IMR-90 (cell line): ENCODE results near the gene TERC. TPM values are rescaled to one million over a fixed set of nuclear protein-coding genes. Genes with fewer than 3 reads are reported as not detected.

Experiments
- ATAC-seq: fragments of 200-7000 bp; cut with Tn5 transposase; 2 replicates; pipeline ENCODE4 v1.9.1; 2020; ENCODE audit warnings: low read depth, mild to moderate bottlenecking, moderate library complexity
- BruUV-seq: library from RNA; stranded (reverse); fragments of 400-500 nt; replicated peaks from 2 replicates; lab custom pipeline; 2021; lab: Mats Ljungman, UMichigan
- CTCF ChIA-PET: fragments of 300-600 bp; formaldehyde crosslinking; extraction: SDS; loops from one replicate; lab custom pipeline; 2021; ENCODE audit warnings: antibody characterized with exemption; lab: Yijun Ruan, JAX
- POLR2A ChIA-PET: fragments of 300-600 bp; sonication (Branson Sonifier 250); formaldehyde crosslinking; loops from one replicate; lab custom pipeline; 2022; ENCODE audit warnings: antibody characterized with exemption; ENCODE audit not compliant: unreplicated experiment; lab: Charles Lee
- DNase-seq: peaks from one replicate; pipeline ENCODE4 v3.0.0; 2013
- H2AFZ ChIP-seq: replicated peaks from 2 replicates; pipeline ENCODE3; 2013; ENCODE audit warnings: low read length, mild to moderate bottlenecking; ENCODE audit not compliant: poor library complexity
- H2AK5ac ChIP-seq: 2 replicates; pipeline ENCODE4 v1.6.1; 2013; ENCODE audit warnings: low read depth, low read length, inconsistent platforms
- H2AK9ac ChIP-seq: replicated peaks from 2 replicates; pipeline ENCODE3; 2013; ENCODE audit warnings: mild to moderate bottlenecking, low read depth, low read length, moderate library complexity; ENCODE audit not compliant: poor library complexity
- H2BK120ac ChIP-seq: 2 replicates; pipeline ENCODE4 v1.6.1; 2013; ENCODE audit warnings: low read depth, low read length, inconsistent platforms
- H2BK15ac ChIP-seq: 3 replicates; pipeline ENCODE4 v1.6.1; 2013; ENCODE audit warnings: low read depth, low read length, inconsistent platforms
- H2BK20ac ChIP-seq: 2 replicates; pipeline ENCODE4 v1.6.1; 2013; ENCODE audit warnings: low read depth, mild to moderate bottlenecking, inconsistent platforms, low read length, moderate library complexity
- H2BK5ac ChIP-seq: 2 replicates; pipeline ENCODE4 v1.6.1; 2013; ENCODE audit warnings: mild to moderate bottlenecking, low read depth, low read length, inconsistent platforms; ENCODE audit not compliant: poor library complexity, severe bottlenecking
- H3K14ac ChIP-seq: replicated peaks from 2 replicates; pipeline ENCODE4 v1.6.1; 2013; ENCODE audit warnings: low read depth, low read length, inconsistent platforms
- H3K18ac ChIP-seq: 2 replicates; pipeline ENCODE4 v1.6.1; 2013; ENCODE audit warnings: low read depth, low read length, control low read depth
- H3K23ac ChIP-seq: 2 replicates; pipeline ENCODE4 v1.6.1; 2013; ENCODE audit warnings: low read depth, low read length, inconsistent platforms
- H3K27ac ChIP-seq: 2 replicates; pipeline ENCODE4 v1.5.1; 2013; ENCODE audit warnings: mild to moderate bottlenecking, control low read depth, low read length; ENCODE audit not compliant: insufficient read depth
- H3K27me3 ChIP-seq: 2 replicates; pipeline ENCODE4 v1.6.1; 2013; ENCODE audit warnings: low read length; ENCODE audit not compliant: control insufficient read depth, insufficient read depth
- H3K36me3 ChIP-seq: 2 replicates; pipeline ENCODE4 v1.6.1; 2013; ENCODE audit warnings: low read length, mixed read lengths; ENCODE audit not compliant: control insufficient read depth, insufficient read depth
- H3K4ac ChIP-seq: 2 replicates; pipeline ENCODE4 v1.6.1; 2013; ENCODE audit warnings: low read depth, low read length, inconsistent platforms
- H3K4me1 ChIP-seq: 2 replicates; pipeline ENCODE4 v1.6.1; 2013; ENCODE audit warnings: low read length, mixed read lengths; ENCODE audit not compliant: control insufficient read depth, insufficient read depth
- H3K4me2 ChIP-seq: 2 replicates; pipeline ENCODE4 v1.6.1; 2013; ENCODE audit warnings: low read depth, mild to moderate bottlenecking, control low read depth, low read length, moderate library complexity
- H3K4me3 ChIP-seq: 2 replicates; pipeline ENCODE4 v1.5.1; 2013; ENCODE audit warnings: low read depth, mild to moderate bottlenecking, control low read depth, low read length, moderate library complexity; ENCODE audit not compliant: insufficient read depth
- H3K56ac ChIP-seq: 2 replicates; pipeline ENCODE4 v1.6.1; 2013; ENCODE audit warnings: low read length, inconsistent platforms; ENCODE audit not compliant: insufficient read depth; ENCODE audit errors: extremely low read depth
- H3K79me1 ChIP-seq, 2 experiments: 2 replicates each; pipeline ENCODE4 v1.6.1; 2013; ENCODE audit warnings: low read length in 2 of 2, inconsistent platforms in 1 of 2, low read depth in 1 of 2
- H3K9ac ChIP-seq: 2 replicates; pipeline ENCODE4 v1.6.1; 2013; ENCODE audit warnings: low read depth, low read length, control low read depth
- H3K9me1 ChIP-seq: 2 replicates; pipeline ENCODE4 v1.6.1; 2013; ENCODE audit warnings: low read length, inconsistent platforms; ENCODE audit not compliant: insufficient read depth
- H3K9me3 ChIP-seq: 2 replicates; pipeline ENCODE4 v1.6.1; 2013; ENCODE audit warnings: low read length; ENCODE audit not compliant: control insufficient read depth, insufficient read depth
- H4K20me1 ChIP-seq: 2 replicates; pipeline ENCODE4 v1.6.1; 2013; ENCODE audit warnings: low read length, inconsistent platforms; ENCODE audit not compliant: insufficient read depth
- H4K5ac ChIP-seq: 2 replicates; pipeline ENCODE4 v1.6.1; 2013; ENCODE audit warnings: mild to moderate bottlenecking, low read depth, low read length, control low read depth
- H4K8ac ChIP-seq, 2 experiments: 2 replicates each; pipeline ENCODE4 v1.6.1; 2013; ENCODE audit warnings: low read depth in 2 of 2, low read length in 2 of 2, control low read depth in 1 of 2, inconsistent platforms in 1 of 2
- H4K91ac ChIP-seq: 2 replicates; pipeline ENCODE4 v1.6.1; 2013; ENCODE audit warnings: low read depth, low read length, inconsistent platforms; ENCODE audit not compliant: insufficient read depth
- CEBPB ChIP-seq: IDR thresholded peaks from 2 replicates; pipeline ENCODE4 v1.6.1; 2012; ENCODE audit warnings: low read depth, low read length, improper control_type of control experiment
- CHD1 ChIP-seq: IDR thresholded peaks from 2 replicates; pipeline ENCODE4 v1.6.1; 2012; ENCODE audit warnings: low read depth, low read length, improper control_type of control experiment
- FOS ChIP-seq: fragments of 150-350 bp; IDR thresholded peaks from 2 replicates; pipeline ENCODE4 v1.6.1; 2016; ENCODE audit warnings: low read depth, low read length
- MXI1 ChIP-seq: IDR thresholded peaks from 2 replicates; pipeline ENCODE4 v1.6.1; 2012; ENCODE audit warnings: low read depth, mild to moderate bottlenecking, low read length, moderate library complexity, borderline replicate concordance
- POLR2A ChIP-seq: IDR thresholded peaks from 2 replicates; pipeline ENCODE4 v1.6.1; 2012; ENCODE audit warnings: mild to moderate bottlenecking, low read depth, low read length
- RAD21 ChIP-seq: IDR thresholded peaks from 2 replicates; pipeline ENCODE4 v1.6.1; 2012; ENCODE audit warnings: low read length, improper control_type of control experiment
- RFX5 ChIP-seq: IDR thresholded peaks from 2 replicates; pipeline ENCODE4 v1.8.0; 2012; ENCODE audit warnings: low read depth, mild to moderate bottlenecking, low read length, moderate library complexity
- WGBS, 2 experiments: methylation state at CpG; one replicate each; pipeline versions ENCODE4 v1.1.5 to v1.1.7; 2013; ENCODE audit warnings: missing lambda C conversion rate in 2 of 2; ENCODE audit not compliant: insufficient read length in 1 of 2; ENCODE audit errors: extremely low coverage in 2 of 2; 5-methylcytosine and 5-hydroxymethylcytosine counted together
- dilution Hi-C: fragments of 300-500 bp; cut with HindIII; formaldehyde crosslinking; loops from one replicate; pipeline ENCODE4 v1.14.3; 2018; ENCODE audit warnings: low sequenced_read_pairs; ENCODE audit not compliant: unreplicated experiment
- in situ Hi-C: fragments of 300-500 bp; cut with MboI; formaldehyde crosslinking; loops from 3 replicates; pipeline ENCODE4 v1.14.3; 2019; ENCODE audit warnings: low sequenced_read_pairs, inconsistent platforms, mixed read lengths
- intact Hi-C: fragments of 100-400 bp; cut with micrococcal nuclease; formaldehyde crosslinking; loops from 2 replicates; pipeline ENCODE4 v1.10.0; 2022
- polyA plus RNA-seq, 3 experiments: library from polyadenylated mRNA; depleted of rRNA; stranded (reverse); fragments of >200 nt; gene quantifications; 2 replicates each; pipeline ENCODE4 v1.2.3, GENCODE V29; 2012; ENCODE audit warnings: low replicate concordance in 1 of 3
- total RNA-seq: library from RNA; depleted of rRNA; stranded (reverse); fragments of >200 nt; gene quantifications from 2 replicates; pipeline ENCODE4 v1.2.3, GENCODE V29; 2012
- TF ChIP-seq, protein P1 (sequence below): fragments of 150-350 bp; IDR thresholded peaks from 2 replicates; pipeline ENCODE4 v1.6.1; 2017; ENCODE audit warnings: mild to moderate bottlenecking, antibody characterized with exemption, low read length, low read depth
- TF ChIP-seq, protein P2 (sequence below): fragments of 150-350 bp; IDR thresholded peaks from 2 replicates; pipeline ENCODE4 v1.6.1; 2016; ENCODE audit warnings: low read depth, mild to moderate bottlenecking, low read length, moderate library complexity, borderline replicate concordance
- TF ChIP-seq, protein P3 (sequence below): conservative IDR thresholded peaks from 2 replicates; pipeline ENCODE4 v1.5.1; 2012; ENCODE audit warnings: mild to moderate bottlenecking, low read depth, low read length, improper control_type of control experiment

Gene TERC
- total and polyA plus RNA-seq, 2 of the 4 experiments (the other 2 are of a cell fraction): 57.0 TPM; not detected in 1

DNA sequence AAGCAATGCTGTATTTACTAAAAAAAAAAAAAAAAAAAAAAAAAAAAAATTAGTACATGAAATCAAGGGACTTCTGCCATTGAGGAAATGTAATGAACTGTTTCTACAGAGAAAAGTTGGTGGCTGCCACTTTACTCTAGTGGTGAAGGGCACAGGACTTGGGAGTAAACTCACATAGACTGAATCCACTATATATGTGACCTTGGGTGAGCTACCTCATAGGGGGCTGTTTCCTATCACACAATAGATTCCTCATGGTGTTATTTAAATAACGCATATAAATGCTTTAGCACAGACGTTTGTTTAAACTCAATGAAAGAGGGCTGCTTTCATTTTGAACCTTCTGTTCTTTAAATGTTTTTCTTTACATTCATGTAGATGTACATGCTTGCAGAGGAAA is 25.8 kb downstream of the TERC start:
- H3K23ac ChIP-seq: no peak overlapping the region
- H2BK5ac ChIP-seq: no peak overlapping the region
- no peak overlapping the region for H3K14ac ChIP-seq
- no peak overlapping the region for H2AK9ac ChIP-seq
- H3K4ac ChIP-seq: no peak overlapping the region
- dilution Hi-C loops (no loop called here), in situ Hi-C loops (no loop called here), intact Hi-C loops (no loop called here)
- H3K9ac ChIP-seq: no peak overlapping the region
- no peak overlapping the region for H4K5ac ChIP-seq
- H3K4me2 ChIP-seq: no peak overlapping the region
- no peak overlapping the region for H4K8ac ChIP-seq
- no peaks in the 10 kb centered on the region for H3K27me3 ChIP-seq
- H3K18ac ChIP-seq: no peak overlapping the region
- POLR2A ChIA-PET: no interaction called here
- no peak overlapping the region for H2BK20ac ChIP-seq
- H3K27ac ChIP-seq: no peak overlapping the region
- no peak overlapping the region for H3K4me3 ChIP-seq
- no peaks in the 10 kb centered on the region for H3K4me1 ChIP-seq
- CTCF ChIA-PET: no interaction called here
- no peak overlapping the region for H2AFZ ChIP-seq
- H3K36me3 ChIP-seq: no peaks in the 10 kb centered on the region
- ATAC-seq: no peak
- no peak overlapping the region for H3K56ac ChIP-seq
- H4K20me1 ChIP-seq: no peaks in the 10 kb centered on the region
- no peaks in the 10 kb centered on the region for H3K9me1 ChIP-seq
- no peaks in the 10 kb centered on the region for H3K9me3 ChIP-seq
- no peak overlapping the region for H2BK15ac ChIP-seq
- DNase-seq: no peak
- no peaks in the 10 kb centered on the region for H3K79me1 ChIP-seq
- H2AK5ac ChIP-seq: no peak overlapping the region
- no peak overlapping the region for H4K91ac ChIP-seq
- no peak overlapping the region for H2BK120ac ChIP-seq
- no CpG with 5 or more reads among the region's 2 CpGs for WGBS, 2 experiments
- BruUV-seq: no TSS peak
- TF ChIP-seq POLR2A (no peak), FOS (no peak), RFX5 (no peak), CHD1 (no peak), CEBPB (no peak), RAD21 (no peak), MXI1 (no peak)
- TF ChIP-seq, protein P1, sequence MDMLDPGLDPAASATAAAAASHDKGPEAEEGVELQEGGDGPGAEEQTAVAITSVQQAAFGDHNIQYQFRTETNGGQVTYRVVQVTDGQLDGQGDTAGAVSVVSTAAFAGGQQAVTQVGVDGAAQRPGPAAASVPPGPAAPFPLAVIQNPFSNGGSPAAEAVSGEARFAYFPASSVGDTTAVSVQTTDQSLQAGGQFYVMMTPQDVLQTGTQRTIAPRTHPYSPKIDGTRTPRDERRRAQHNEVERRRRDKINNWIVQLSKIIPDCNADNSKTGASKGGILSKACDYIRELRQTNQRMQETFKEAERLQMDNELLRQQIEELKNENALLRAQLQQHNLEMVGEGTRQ: no peak
- TF ChIP-seq, protein P2, sequence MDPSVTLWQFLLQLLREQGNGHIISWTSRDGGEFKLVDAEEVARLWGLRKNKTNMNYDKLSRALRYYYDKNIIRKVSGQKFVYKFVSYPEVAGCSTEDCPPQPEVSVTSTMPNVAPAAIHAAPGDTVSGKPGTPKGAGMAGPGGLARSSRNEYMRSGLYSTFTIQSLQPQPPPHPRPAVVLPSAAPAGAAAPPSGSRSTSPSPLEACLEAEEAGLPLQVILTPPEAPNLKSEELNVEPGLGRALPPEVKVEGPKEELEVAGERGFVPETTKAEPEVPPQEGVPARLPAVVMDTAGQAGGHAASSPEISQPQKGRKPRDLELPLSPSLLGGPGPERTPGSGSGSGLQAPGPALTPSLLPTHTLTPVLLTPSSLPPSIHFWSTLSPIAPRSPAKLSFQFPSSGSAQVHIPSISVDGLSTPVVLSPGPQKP: no peak
- TF ChIP-seq, protein P3, sequence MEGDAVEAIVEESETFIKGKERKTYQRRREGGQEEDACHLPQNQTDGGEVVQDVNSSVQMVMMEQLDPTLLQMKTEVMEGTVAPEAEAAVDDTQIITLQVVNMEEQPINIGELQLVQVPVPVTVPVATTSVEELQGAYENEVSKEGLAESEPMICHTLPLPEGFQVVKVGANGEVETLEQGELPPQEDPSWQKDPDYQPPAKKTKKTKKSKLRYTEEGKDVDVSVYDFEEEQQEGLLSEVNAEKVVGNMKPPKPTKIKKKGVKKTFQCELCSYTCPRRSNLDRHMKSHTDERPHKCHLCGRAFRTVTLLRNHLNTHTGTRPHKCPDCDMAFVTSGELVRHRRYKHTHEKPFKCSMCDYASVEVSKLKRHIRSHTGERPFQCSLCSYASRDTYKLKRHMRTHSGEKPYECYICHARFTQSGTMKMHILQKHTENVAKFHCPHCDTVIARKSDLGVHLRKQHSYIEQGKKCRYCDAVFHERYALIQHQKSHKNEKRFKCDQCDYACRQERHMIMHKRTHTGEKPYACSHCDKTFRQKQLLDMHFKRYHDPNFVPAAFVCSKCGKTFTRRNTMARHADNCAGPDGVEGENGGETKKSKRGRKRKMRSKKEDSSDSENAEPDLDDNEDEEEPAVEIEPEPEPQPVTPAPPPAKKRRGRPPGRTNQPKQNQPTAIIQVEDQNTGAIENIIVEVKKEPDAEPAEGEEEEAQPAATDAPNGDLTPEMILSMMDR: no peak
